ENCODE measurements around the gene AMN1.
"Not testable (repeated sequence)": the region's sequence is repeated elsewhere in the genome, so short reads cannot be mapped to it uniquely, and the experiment has no call there.

AMN1 gene

GRCh38 chr12:31682136-31682962, 46.5 kb downstream of the AMN1 start:
- TF ChIP-seq, protein P1, sequence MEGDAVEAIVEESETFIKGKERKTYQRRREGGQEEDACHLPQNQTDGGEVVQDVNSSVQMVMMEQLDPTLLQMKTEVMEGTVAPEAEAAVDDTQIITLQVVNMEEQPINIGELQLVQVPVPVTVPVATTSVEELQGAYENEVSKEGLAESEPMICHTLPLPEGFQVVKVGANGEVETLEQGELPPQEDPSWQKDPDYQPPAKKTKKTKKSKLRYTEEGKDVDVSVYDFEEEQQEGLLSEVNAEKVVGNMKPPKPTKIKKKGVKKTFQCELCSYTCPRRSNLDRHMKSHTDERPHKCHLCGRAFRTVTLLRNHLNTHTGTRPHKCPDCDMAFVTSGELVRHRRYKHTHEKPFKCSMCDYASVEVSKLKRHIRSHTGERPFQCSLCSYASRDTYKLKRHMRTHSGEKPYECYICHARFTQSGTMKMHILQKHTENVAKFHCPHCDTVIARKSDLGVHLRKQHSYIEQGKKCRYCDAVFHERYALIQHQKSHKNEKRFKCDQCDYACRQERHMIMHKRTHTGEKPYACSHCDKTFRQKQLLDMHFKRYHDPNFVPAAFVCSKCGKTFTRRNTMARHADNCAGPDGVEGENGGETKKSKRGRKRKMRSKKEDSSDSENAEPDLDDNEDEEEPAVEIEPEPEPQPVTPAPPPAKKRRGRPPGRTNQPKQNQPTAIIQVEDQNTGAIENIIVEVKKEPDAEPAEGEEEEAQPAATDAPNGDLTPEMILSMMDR (IDR thresholded peaks at IDR 0.05; ENCODE audit: low read depth, low read length, missing control alignments) = peak; percentile 64
- peak; percentile 81 for DNase-seq (ENCODE audit: extremely low read depth, low read depth)
- H3K4me3 ChIP-seq (replicated peaks; ENCODE audit: low read depth, low read length) = no peak overlapping the region

DNA sequence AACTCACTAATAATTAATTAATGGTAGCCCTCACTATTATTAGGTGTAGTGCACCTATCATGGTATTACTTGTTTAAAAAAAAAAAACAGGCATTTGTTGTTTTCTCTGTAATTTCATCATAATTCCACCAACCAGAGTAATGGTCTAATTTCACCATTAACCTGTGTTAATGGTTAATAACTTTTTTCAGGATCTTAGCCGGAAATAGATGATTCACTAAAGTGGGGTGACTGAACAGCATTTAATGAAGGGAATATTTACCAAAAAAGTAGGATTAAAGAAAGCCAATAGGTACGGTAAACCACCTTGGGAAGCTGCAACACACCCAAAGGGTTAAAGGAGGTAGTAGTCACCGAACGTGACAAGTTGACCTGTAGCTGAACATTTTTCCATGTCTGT, 56.3 kb downstream of the AMN1 start:
- TF ChIP-seq, protein P1 (IDR thresholded peaks at IDR 0.05; ENCODE audit: low read depth, low read length, missing control alignments) = no peak
- H3K4me3 ChIP-seq (replicated peaks; ENCODE audit: low read depth, low read length) = no peak overlapping the region
- DNase-seq (ENCODE audit: extremely low read depth, low read depth) = no peak

GRCh38 chr12:31669582-31669981, 59.2 kb downstream of the AMN1 start:
- H3K4me3 ChIP-seq (replicated peaks; ENCODE audit: low read depth, low read length); DNase-seq (ENCODE audit: extremely low read depth, low read depth): not testable (repeated sequence)

- TF ChIP-seq, protein P1 (IDR thresholded peaks at IDR 0.05; ENCODE audit: low read depth, low read length, missing control alignments) = no peak
- H3K4me3 ChIP-seq (replicated peaks; ENCODE audit: low read depth, low read length) = no peak overlapping the region
- no peak for DNase-seq (ENCODE audit: extremely low read depth, low read depth)
These were observed 59.8 kb downstream of the AMN1 start for GRCh38 chr12:31669020-31669419.

- H3K4me3 ChIP-seq (replicated peaks; ENCODE audit: low read depth, low read length) = no peak overlapping the region
- TF ChIP-seq, protein P1 (IDR thresholded peaks at IDR 0.05; ENCODE audit: low read depth, low read length, missing control alignments) = no peak
- no peak for DNase-seq (ENCODE audit: extremely low read depth, low read depth)
These were observed 64.8 kb downstream of the AMN1 start for GRCh38 chr12:31664038-31664437.

- H3K4me3 ChIP-seq (replicated peaks; ENCODE audit: low read depth, low read length) = no peak overlapping the region
- DNase-seq (ENCODE audit: extremely low read depth, low read depth) = no peak
- TF ChIP-seq, protein P1 (IDR thresholded peaks at IDR 0.05; ENCODE audit: low read depth, low read length, missing control alignments) = no peak
These were observed 65.2 kb downstream of the AMN1 start for GRCh38 chr12:31663576-31663975.

DNA sequence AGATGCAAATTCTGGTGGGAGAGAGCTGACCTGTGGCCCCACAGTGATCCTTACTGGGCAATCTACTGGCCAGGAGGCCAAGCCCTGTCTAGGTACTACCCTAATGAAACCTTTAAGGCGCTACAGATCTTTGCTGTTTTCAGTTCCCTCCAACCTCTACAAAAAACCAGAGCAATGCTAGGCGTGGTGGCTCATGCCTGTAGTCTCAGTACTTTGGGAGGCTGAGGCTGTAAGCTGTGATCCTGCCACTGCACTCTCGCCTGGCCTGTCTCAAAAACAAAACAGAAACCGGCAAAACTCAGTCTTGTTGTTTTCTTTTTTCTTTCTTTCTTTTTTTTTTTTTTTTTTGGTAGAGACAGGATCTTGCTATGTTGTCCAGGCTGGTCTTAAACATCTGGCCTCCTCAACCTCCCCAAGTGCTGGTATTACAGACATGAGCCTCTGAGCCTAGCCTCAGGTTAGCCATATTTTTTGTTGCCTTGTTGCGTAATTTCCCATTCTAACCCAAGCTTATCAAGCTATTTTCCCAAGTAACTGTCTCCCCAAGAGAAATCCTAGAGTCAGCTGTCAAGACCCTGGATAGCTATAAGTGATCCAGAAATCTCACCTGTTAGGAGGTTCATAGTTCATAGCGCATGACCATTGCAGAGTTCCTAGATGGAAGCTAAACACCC, 66.5 kb downstream of the AMN1 start:
- TF ChIP-seq, protein P1 (IDR thresholded peaks at IDR 0.05; ENCODE audit: low read depth, low read length, missing control alignments) = no peak
- H3K4me3 ChIP-seq (replicated peaks; ENCODE audit: low read depth, low read length) = no peak overlapping the region
- DNase-seq (ENCODE audit: extremely low read depth, low read depth) = no peak
